ENCODE data around the gene GPX4.

GPX4 gene

DNA sequence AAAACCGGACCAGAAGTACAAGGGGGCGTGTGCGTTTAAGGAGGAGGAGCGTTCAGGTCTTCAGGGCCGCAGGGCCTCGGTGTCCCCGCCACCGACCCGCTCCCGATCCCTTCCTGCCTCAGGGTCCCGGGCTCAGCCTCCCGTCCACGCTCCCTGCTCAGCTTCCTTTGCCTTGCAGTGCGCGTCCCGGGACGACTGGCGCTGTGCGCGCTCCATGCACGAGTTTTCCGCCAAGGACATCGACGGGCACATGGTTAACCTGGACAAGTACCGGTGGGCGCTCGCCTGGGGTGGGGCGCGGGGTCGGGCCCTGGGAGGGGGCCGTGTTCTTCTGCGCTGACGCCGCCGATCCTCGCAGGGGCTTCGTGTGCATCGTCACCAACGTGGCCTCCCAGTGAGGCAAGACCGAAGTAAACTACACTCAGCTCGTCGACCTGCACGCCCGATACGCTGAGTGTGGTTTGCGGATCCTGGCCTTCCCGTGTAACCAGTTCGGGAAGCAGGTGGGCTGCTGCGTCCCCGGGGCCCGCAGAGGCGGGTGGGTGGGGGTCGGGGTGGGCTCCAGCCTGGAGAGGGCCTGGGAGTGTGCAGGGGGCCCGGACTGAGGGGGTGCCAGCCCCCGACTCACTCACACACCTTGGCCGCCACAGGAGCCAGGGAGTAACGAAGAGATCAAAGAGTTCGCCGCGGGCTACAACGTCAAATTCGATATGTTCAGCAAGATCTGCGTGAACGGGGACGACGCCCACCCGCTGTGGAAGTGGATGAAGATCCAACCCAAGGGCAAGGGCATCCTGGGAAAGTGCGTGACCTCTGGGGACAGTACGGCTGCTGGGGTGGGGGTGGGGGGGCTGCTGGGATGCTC is 1.4 kb downstream of the GPX4 start:
- peak overlapping the region; percentile 30; the same call in 1 of the 2 replicates for H2AFZ ChIP-seq (ENCODE audit: low read depth, low read length)
- peak overlapping the region; percentile 91 for H3K4me2 ChIP-seq (ENCODE audit: insufficient read depth, low read length)
- H3K79me2 ChIP-seq (ENCODE audit: insufficient read depth, low read length), result peaks cover 29% of the 10 kb centered on the region
- H4K20me1 ChIP-seq (ENCODE audit: insufficient read depth, low read length), result peaks cover 27% of the 10 kb centered on the region
- H3K9me3 ChIP-seq (ENCODE audit: insufficient read depth, low read length, severe bottlenecking), result no peaks in the 10 kb centered on the region
- H3K27me3 ChIP-seq (ENCODE audit: insufficient read depth, low read length, poor library complexity), result no peaks in the 10 kb centered on the region
- H3K9ac ChIP-seq (ENCODE audit: low read depth, low read length), result peak overlapping the region; percentile 98
- ATAC-seq (ENCODE audit: insufficient read depth, low read depth) (no peak), DNase-seq (no peak)
- peaks cover 43% of the 10 kb centered on the region for H3K36me3 ChIP-seq (ENCODE audit: insufficient read depth, low read length)
- H3K4me3 ChIP-seq (ENCODE audit: low read depth in 1 of 2, low read length in 2 of 2), result peak overlapping the region; percentile 76 to 99; a peak in 3 of 4 replicates
- H3K4me1 ChIP-seq (ENCODE audit: insufficient read depth, low read length), result peaks cover 45% of the 10 kb centered on the region
- peak overlapping the region; percentile 89 for H3K27ac ChIP-seq (ENCODE audit: low read length)
- TF ChIP-seq EZH2 (IDR thresholded peaks at IDR 0.05; ENCODE audit: borderline replicate concordance, low read depth, low read length, severe bottlenecking), result no peak

- Histone ChIP-seq H3K36me3 (ENCODE audit: insufficient read depth, low read length) (peaks cover 49% of the 10 kb centered on the region), H3K27me3 (ENCODE audit: insufficient read depth, low read length, poor library complexity) (no peaks in the 10 kb centered on the region), H3K27ac (ENCODE audit: low read length) (no peak overlapping the region), H3K4me1 (ENCODE audit: insufficient read depth, low read length) (peaks cover 45% of the 10 kb centered on the region), H3K9ac (ENCODE audit: low read depth, low read length) (no peak overlapping the region), H3K4me3 (ENCODE audit: low read depth in 1 of 2, low read length in 2 of 2) (peak overlapping the region in 1 of 2 experiments; percentile 76; a peak in 2 of 4 replicates), H3K79me2 (ENCODE audit: insufficient read depth, low read length) (peaks cover 29% of the 10 kb centered on the region), H3K4me2 (ENCODE audit: insufficient read depth, low read length) (peak overlapping the region; percentile 91), H4K20me1 (ENCODE audit: insufficient read depth, low read length) (peaks cover 27% of the 10 kb centered on the region), H2AFZ (ENCODE audit: low read depth, low read length) (no peak overlapping the region), H3K9me3 (ENCODE audit: insufficient read depth, low read length, severe bottlenecking) (no peaks in the 10 kb centered on the region)
- TF ChIP-seq CTCF (IDR thresholded peaks at IDR 0.05; ENCODE audit: borderline replicate concordance, extremely low read depth, low read length, poor library complexity, severe bottlenecking) (no peak), EZH2 (IDR thresholded peaks at IDR 0.05; ENCODE audit: borderline replicate concordance, low read depth, low read length, severe bottlenecking) (no peak)
- no peak for DNase-seq
- ATAC-seq (ENCODE audit: insufficient read depth, low read depth), result no peak
These were observed 2.4 kb downstream of the GPX4 start for GRCh38 chr19:1105873-1106840.

GRCh38 chr19:1106841-1107660 is 3.3 kb downstream of the GPX4 start:
- peaks cover 27% of the 10 kb centered on the region for H4K20me1 ChIP-seq (ENCODE audit: insufficient read depth, low read length)
- TF ChIP-seq CTCF (IDR thresholded peaks at IDR 0.05; ENCODE audit: borderline replicate concordance, extremely low read depth, low read length, poor library complexity, severe bottlenecking) (no peak), EZH2 (IDR thresholded peaks at IDR 0.05; ENCODE audit: borderline replicate concordance, low read depth, low read length, severe bottlenecking) (no peak)
- no peak overlapping the region; the same call in 1 of the 2 replicates for H3K4me2 ChIP-seq (ENCODE audit: insufficient read depth, low read length)
- ATAC-seq (ENCODE audit: insufficient read depth, low read depth) (no peak), DNase-seq (no peak)
- H3K36me3 ChIP-seq (ENCODE audit: insufficient read depth, low read length), result peaks cover 52% of the 10 kb centered on the region
- no peaks in the 10 kb centered on the region for H3K27me3 ChIP-seq (ENCODE audit: insufficient read depth, low read length, poor library complexity)
- H3K4me1 ChIP-seq (ENCODE audit: insufficient read depth, low read length), result peaks cover 36% of the 10 kb centered on the region
- no peak overlapping the region for H2AFZ ChIP-seq (ENCODE audit: low read depth, low read length)
- no peak overlapping the region for H3K4me3 ChIP-seq (ENCODE audit: low read depth in 1 of 2, low read length in 2 of 2)
- no peaks in the 10 kb centered on the region for H3K9me3 ChIP-seq (ENCODE audit: insufficient read depth, low read length, severe bottlenecking)
- H3K79me2 ChIP-seq (ENCODE audit: insufficient read depth, low read length), result peaks cover 29% of the 10 kb centered on the region
- H3K9ac ChIP-seq (ENCODE audit: low read depth, low read length), result no peak overlapping the region
- H3K27ac ChIP-seq (ENCODE audit: low read length), result no peak overlapping the region; the same call in 1 of the 2 replicates
